ENCODE measurements around the gene PSMA7.
A peak's percentile ranks its signal among the peaks of the same experiment; 100 is the strongest.

The PSMA7 gene

GRCh38 chr20:62176866-62177265 lies 33.7 kb upstream of the PSMA7 start:
- H3K36me3 Mint-ChIP-seq, result peaks cover 16% of the 10 kb centered on the region
- no peak overlapping the region for H3K4me3 Mint-ChIP-seq
- no peaks in the 10 kb centered on the region for H3K9me3 Mint-ChIP-seq
- H3K4me1 Mint-ChIP-seq, result peaks cover 3% of the 10 kb centered on the region
- peak overlapping the region; percentile 27 for H3K27ac Mint-ChIP-seq
- no peaks in the 10 kb centered on the region for H3K27me3 Mint-ChIP-seq
- ATAC-seq, result no peak

- no peak for ATAC-seq
- Mint-ChIP-seq H3K27me3 (no peaks in the 10 kb centered on the region), H3K4me3 (no peak overlapping the region), H3K9me3 (no peaks in the 10 kb centered on the region), H3K27ac (no peak overlapping the region), H3K4me1 (no peaks in the 10 kb centered on the region), H3K36me3 (peaks cover 16% of the 10 kb centered on the region)
Measured at GRCh38 chr20:62175711-62176110, 32.5 kb upstream of the PSMA7 start.

GRCh38 chr20:62174870-62175624 lies 31.9 kb upstream of the PSMA7 start:
- H3K27me3 Mint-ChIP-seq, result no peaks in the 10 kb centered on the region
- H3K4me3 Mint-ChIP-seq, result no peak overlapping the region
- ATAC-seq, result no peak
- H3K36me3 Mint-ChIP-seq, result peaks cover 16% of the 10 kb centered on the region
- H3K4me1 Mint-ChIP-seq, result no peaks in the 10 kb centered on the region
- H3K9me3 Mint-ChIP-seq, result no peaks in the 10 kb centered on the region
- no peak overlapping the region for H3K27ac Mint-ChIP-seq

GRCh38 chr20:62174021-62174804 lies 31.0 kb upstream of the PSMA7 start:
- ATAC-seq, result no peak
- no peaks in the 10 kb centered on the region for H3K4me1 Mint-ChIP-seq

GRCh38 chr20:62172666-62173065 lies 29.5 kb upstream of the PSMA7 start:
- ATAC-seq, result no peak
- Mint-ChIP-seq H3K9me3 (no peaks in the 10 kb centered on the region), H3K4me1 (no peaks in the 10 kb centered on the region), H3K36me3 (peaks cover 35% of the 10 kb centered on the region), H3K27me3 (no peaks in the 10 kb centered on the region), H3K4me3 (no peak overlapping the region), H3K27ac (no peak overlapping the region)

More at GRCh38 chr20:62174021-62174804, 31.0 kb upstream of the PSMA7 start:
- Mint-ChIP-seq H3K4me3 (no peak overlapping the region), H3K9me3 (no peaks in the 10 kb centered on the region), H3K27ac (no peak overlapping the region), H3K27me3 (no peaks in the 10 kb centered on the region), H3K36me3 (peaks cover 23% of the 10 kb centered on the region)

DNA sequence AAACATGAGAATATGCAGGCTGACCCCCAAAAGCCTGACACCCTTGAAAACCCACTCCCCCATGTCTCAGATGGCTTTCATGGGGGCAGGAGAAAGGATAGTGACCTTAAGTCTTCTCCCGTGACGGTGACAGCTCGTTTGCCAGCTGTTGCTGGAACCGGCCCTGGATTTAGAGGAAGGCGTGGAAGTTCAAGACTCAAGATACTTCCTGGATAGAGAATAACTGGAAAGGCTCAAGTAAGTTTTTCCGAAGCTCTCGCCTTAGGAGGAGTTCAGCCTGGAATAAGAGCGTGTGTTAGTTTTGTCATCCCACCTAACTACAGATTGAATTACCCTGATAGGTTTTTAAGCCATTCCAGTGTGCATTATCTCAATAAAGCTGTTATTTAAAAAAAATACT lies 28.1 kb upstream of the PSMA7 start:
- Mint-ChIP-seq H3K4me1 (no peaks in the 10 kb centered on the region), H3K9me3 (no peaks in the 10 kb centered on the region), H3K4me3 (no peak overlapping the region), H3K27me3 (no peaks in the 10 kb centered on the region), H3K36me3 (peaks cover 37% of the 10 kb centered on the region), H3K27ac (no peak overlapping the region)
- no peak for ATAC-seq

- no peaks in the 10 kb centered on the region for H3K9me3 Mint-ChIP-seq
- no peaks in the 10 kb centered on the region for H3K27me3 Mint-ChIP-seq
- no peak overlapping the region for H3K27ac Mint-ChIP-seq
- no peaks in the 10 kb centered on the region for H3K4me1 Mint-ChIP-seq
- ATAC-seq, result no peak
- H3K36me3 Mint-ChIP-seq, result peaks cover 41% of the 10 kb centered on the region
- no peak overlapping the region for H3K4me3 Mint-ChIP-seq
Measured at GRCh38 chr20:62170536-62170935, 27.3 kb upstream of the PSMA7 start.

DNA sequence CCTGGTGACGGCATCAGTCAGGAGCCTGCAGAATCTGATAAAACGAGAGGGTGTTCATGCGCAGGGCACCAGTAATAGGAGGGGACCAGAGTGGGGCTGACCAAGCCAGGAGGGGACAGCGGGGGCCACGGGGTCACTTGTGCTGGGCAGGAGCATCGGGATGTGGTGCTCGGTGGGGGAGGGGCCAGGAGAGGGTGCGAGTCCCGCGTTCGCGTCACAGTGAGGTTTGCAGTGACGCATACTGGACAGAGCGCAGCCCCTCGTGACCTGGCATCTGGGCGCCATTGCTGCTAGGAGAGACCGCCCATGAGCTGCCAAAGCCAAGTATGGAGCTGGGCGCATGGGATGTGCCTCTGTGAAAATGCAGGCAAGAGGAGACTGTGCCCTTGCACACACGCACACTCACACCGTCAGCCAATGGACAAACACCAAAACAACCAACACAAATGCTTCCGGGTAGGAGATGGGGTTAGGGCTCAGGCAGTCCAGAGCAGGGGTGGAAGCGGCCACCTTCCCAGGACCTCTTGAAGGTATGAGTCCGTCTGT lies 25.8 kb upstream of the PSMA7 start:
- H3K4me3 Mint-ChIP-seq, result no peak overlapping the region
- no peak overlapping the region for H3K27ac Mint-ChIP-seq
- H3K27me3 Mint-ChIP-seq, result no peaks in the 10 kb centered on the region

DNA sequence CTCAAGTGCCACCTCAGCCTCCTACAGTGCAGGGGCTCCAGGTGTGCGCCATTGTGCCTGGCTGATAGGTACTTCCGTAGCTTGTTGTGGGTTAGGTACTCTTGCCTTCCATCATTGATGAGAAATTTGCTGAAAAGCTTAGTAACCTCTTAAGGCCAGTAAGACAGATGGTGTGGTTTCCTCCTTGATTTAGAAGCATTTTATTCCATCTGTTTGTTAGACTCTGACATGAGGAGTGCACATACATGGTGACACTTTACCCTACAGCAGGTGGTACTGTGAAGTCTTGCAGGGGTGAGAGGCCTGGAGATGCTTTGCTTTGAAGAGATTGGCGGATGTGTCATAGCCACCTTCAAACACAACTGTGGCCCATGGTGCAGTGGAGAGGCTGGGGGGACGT lies 24.9 kb upstream of the PSMA7 start:
- no peak overlapping the region for H3K27ac Mint-ChIP-seq
- H3K4me1 Mint-ChIP-seq, result no peaks in the 10 kb centered on the region
- H3K4me3 Mint-ChIP-seq, result no peak overlapping the region
- H3K36me3 Mint-ChIP-seq, result peaks cover 52% of the 10 kb centered on the region
- no peaks in the 10 kb centered on the region for H3K9me3 Mint-ChIP-seq
- ATAC-seq, result no peak
- no peaks in the 10 kb centered on the region for H3K27me3 Mint-ChIP-seq

More for the DNA sequence above, 25.8 kb upstream of the PSMA7 start:
- Mint-ChIP-seq H3K4me1 (no peaks in the 10 kb centered on the region), H3K9me3 (no peaks in the 10 kb centered on the region), H3K36me3 (peaks cover 47% of the 10 kb centered on the region)
- ATAC-seq, result no peak

- Mint-ChIP-seq H3K36me3 (peaks cover 52% of the 10 kb centered on the region), H3K9me3 (no peaks in the 10 kb centered on the region)
Measured at GRCh38 chr20:62167474-62167873, 24.3 kb upstream of the PSMA7 start.

GRCh38 chr20:62165762-62166399 lies 22.7 kb upstream of the PSMA7 start:
- no peak overlapping the region for H3K4me3 Mint-ChIP-seq
- peaks cover 59% of the 10 kb centered on the region for H3K36me3 Mint-ChIP-seq
- no peaks in the 10 kb centered on the region for H3K9me3 Mint-ChIP-seq
- no peak for ATAC-seq
- H3K4me1 Mint-ChIP-seq, result no peaks in the 10 kb centered on the region
- H3K27me3 Mint-ChIP-seq, result no peaks in the 10 kb centered on the region
- H3K27ac Mint-ChIP-seq, result no peak overlapping the region

More at GRCh38 chr20:62167474-62167873, 24.3 kb upstream of the PSMA7 start:
- Mint-ChIP-seq H3K4me1 (no peaks in the 10 kb centered on the region), H3K27ac (no peak overlapping the region), H3K4me3 (no peak overlapping the region), H3K27me3 (no peaks in the 10 kb centered on the region)
- ATAC-seq, result no peak

- no peak for ATAC-seq
- H3K4me1 Mint-ChIP-seq, result no peaks in the 10 kb centered on the region
- no peaks in the 10 kb centered on the region for H3K9me3 Mint-ChIP-seq
- H3K27me3 Mint-ChIP-seq, result no peaks in the 10 kb centered on the region
- H3K4me3 Mint-ChIP-seq, result no peak overlapping the region
- peaks cover 64% of the 10 kb centered on the region for H3K36me3 Mint-ChIP-seq
- H3K27ac Mint-ChIP-seq, result no peak overlapping the region
Measured at GRCh38 chr20:62164879-62165761, 21.9 kb upstream of the PSMA7 start.

DNA sequence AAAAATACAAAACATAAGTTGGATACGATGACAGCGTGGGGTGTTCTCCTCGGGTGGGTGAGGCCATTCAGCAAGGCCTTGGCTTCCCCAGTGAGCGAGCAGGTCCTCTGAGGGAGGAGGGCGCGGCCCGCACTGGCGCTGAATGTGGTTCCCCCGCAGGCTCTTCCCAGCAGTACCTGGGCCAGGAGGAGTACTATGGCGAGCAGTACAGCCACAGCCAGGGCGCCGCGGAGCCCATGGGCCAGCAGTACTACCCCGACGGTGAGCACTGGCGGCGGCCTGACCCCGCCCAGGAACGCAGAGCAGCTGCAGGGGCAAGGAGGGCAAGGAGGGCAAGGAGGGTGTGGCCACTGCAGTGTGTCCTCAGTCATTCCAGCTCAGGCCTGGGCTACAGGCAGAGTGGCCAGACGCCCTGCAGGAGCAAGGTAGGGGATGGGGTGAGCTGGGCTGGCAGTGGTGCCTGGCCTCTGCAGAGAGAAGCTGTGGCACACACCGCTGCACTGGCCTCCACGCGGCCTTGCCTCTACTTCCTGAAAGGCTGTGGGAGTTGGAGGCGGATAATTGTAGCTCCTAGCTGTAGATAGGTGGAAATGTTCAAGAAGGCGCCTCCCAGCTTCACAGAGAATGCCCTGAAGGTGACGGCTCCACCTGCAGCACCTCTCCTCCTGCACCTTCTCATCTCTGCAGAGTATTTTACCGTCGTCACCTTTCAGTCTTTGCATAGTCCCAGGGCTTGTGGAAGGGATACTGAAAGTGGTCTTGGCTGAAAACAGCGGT lies 21.0 kb upstream of the PSMA7 start:
- H3K4me3 Mint-ChIP-seq, result no peak overlapping the region
- no peaks in the 10 kb centered on the region for H3K27me3 Mint-ChIP-seq
- no peaks in the 10 kb centered on the region for H3K9me3 Mint-ChIP-seq
- peaks cover 63% of the 10 kb centered on the region for H3K36me3 Mint-ChIP-seq
- ATAC-seq, result no peak
- H3K27ac Mint-ChIP-seq, result no peak overlapping the region
- peaks cover 9% of the 10 kb centered on the region for H3K4me1 Mint-ChIP-seq

DNA sequence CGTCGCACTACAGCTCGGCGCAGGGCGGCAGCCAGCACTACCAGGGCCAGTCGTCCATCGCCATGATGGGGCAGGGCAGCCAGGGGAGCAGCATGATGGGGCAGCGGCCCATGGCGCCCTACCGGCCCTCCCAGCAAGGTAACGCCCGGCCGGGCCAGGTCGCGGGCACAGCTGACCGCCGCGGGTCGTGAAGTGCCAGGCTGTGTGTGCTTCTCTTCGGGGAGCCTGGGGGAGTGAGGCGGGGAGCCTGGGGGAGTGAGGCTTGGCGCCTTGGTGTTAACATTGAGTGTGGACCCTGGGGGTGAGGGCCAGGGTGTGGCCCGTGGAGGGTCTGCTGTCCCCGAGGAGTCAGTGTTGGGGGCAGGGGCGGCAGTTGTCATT lies 20.3 kb upstream of the PSMA7 start:
- Mint-ChIP-seq H3K4me3 (no peak overlapping the region), H3K9me3 (no peaks in the 10 kb centered on the region)

More for the DNA sequence above, 20.3 kb upstream of the PSMA7 start:
- Mint-ChIP-seq H3K4me1 (peaks cover 10% of the 10 kb centered on the region), H3K27me3 (no peaks in the 10 kb centered on the region), H3K36me3 (peaks cover 60% of the 10 kb centered on the region), H3K27ac (no peak overlapping the region)
- peak; percentile 37 for ATAC-seq

Measured in stimulated activated memory B cell treated with anti-CD40 and anti-IgM and Interleukin-4, amounts not matched to agents 10 μg/mL and 1 μg/mL and 100 μg/mL, for 72 hours (primary cell).